OCI-LY3 (cell line): ENCODE data around the gene FERMT1.

Source experiments
- CTCF ChIP-seq: fragments of 200-600, 300-600 bp; sonication (generic); IDR thresholded peaks from 2 replicates; pipeline ENCODE4 v1.5.1; 2014; ENCODE audit warnings: antibody characterized with exemption, low read length, low read depth
- EZH2phosphoT487 ChIP-seq: fragments of 200-600 bp; shearing (Covaris generic); IDR thresholded peaks from 2 replicates; pipeline ENCODE4 v1.6.1; 2018; ENCODE audit warnings: antibody characterized with exemption, mixed run types, low read depth

- TF ChIP-seq CTCF, result no peak
- TF ChIP-seq EZH2phosphoT487, result no peak
Observed at GRCh38 chr20:6028818-6029217, 94.0 kb downstream of the FERMT1 start.
